ENCODE measurements around the gene LRTM2.

Gene LRTM2

GRCh38 chr12:1830401-1830845 is 10.1 kb downstream of the LRTM2 start:
- DNase-seq (ENCODE audit: extremely low spot score) = no peak
- TF ChIP-seq L3MBTL2 (conservative IDR thresholded peaks at IDR 0.05) (no peak), FOXK2 (IDR thresholded peaks at IDR 0.05) (no peak), ZNF384 (IDR thresholded peaks at IDR 0.05) (no peak), ARNT (IDR thresholded peaks at IDR 0.05) (no peak), FOXM1 (IDR thresholded peaks at IDR 0.05; ENCODE audit: borderline replicate concordance) (no peak), ELF4 (IDR thresholded peaks at IDR 0.05) (no peak), SUZ12 (IDR thresholded peaks at IDR 0.05) (no peak), SP1 (IDR thresholded peaks at IDR 0.05) (no peak), TARDBP (IDR thresholded peaks at IDR 0.05) (no peak), FOXA1 (IDR thresholded peaks at IDR 0.05) (no peak), LEF1 (IDR thresholded peaks at IDR 0.05; ENCODE audit: borderline replicate concordance) (no peak), NFRKB (IDR thresholded peaks at IDR 0.05) (no peak), HDGF (IDR thresholded peaks at IDR 0.05; ENCODE audit: borderline replicate concordance) (no peak), CTBP1 (IDR thresholded peaks at IDR 0.05; ENCODE audit: borderline replicate concordance) (no peak), BHLHE40 (IDR thresholded peaks at IDR 0.05; ENCODE audit: borderline replicate concordance) (no peak)
- TF ChIP-seq, protein P1, sequence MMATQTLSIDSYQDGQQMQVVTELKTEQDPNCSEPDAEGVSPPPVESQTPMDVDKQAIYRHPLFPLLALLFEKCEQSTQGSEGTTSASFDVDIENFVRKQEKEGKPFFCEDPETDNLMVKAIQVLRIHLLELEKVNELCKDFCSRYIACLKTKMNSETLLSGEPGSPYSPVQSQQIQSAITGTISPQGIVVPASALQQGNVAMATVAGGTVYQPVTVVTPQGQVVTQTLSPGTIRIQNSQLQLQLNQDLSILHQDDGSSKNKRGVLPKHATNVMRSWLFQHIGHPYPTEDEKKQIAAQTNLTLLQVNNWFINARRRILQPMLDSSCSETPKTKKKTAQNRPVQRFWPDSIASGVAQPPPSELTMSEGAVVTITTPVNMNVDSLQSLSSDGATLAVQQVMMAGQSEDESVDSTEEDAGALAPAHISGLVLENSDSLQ (IDR thresholded peaks at IDR 0.05) = no peak
- POLR2A ChIA-PET = no interaction called here
- CTCF ChIA-PET = no interaction called here

- DNase-seq (ENCODE audit: extremely low spot score) = no peak
- CTCF ChIA-PET = interaction anchor here (0.6 kb wide), 1 partner anchor 1227 kb away, joined by 3 read pairs; no protein-coding TSS in a partner anchor
- TF ChIP-seq CTBP1 (IDR thresholded peaks at IDR 0.05; ENCODE audit: borderline replicate concordance) = no peak
- no peak for TF ChIP-seq ARNT (IDR thresholded peaks at IDR 0.05)
- no peak for TF ChIP-seq SUZ12 (IDR thresholded peaks at IDR 0.05)
- TF ChIP-seq HDGF (IDR thresholded peaks at IDR 0.05; ENCODE audit: borderline replicate concordance) = no peak
- no peak for TF ChIP-seq NFRKB (IDR thresholded peaks at IDR 0.05)
- no peak for TF ChIP-seq TARDBP (IDR thresholded peaks at IDR 0.05)
- TF ChIP-seq, protein P1 (IDR thresholded peaks at IDR 0.05) = no peak; the same call in 1 of the 2 replicates
- TF ChIP-seq FOXM1 (IDR thresholded peaks at IDR 0.05; ENCODE audit: borderline replicate concordance) = no peak
- TF ChIP-seq ZNF384 (IDR thresholded peaks at IDR 0.05) = no peak
- TF ChIP-seq FOXK2 (IDR thresholded peaks at IDR 0.05) = no peak
- TF ChIP-seq BHLHE40 (IDR thresholded peaks at IDR 0.05; ENCODE audit: borderline replicate concordance) = no peak
- no peak for TF ChIP-seq ELF4 (IDR thresholded peaks at IDR 0.05)
- TF ChIP-seq SP1 (IDR thresholded peaks at IDR 0.05) = no peak
- TF ChIP-seq L3MBTL2 (conservative IDR thresholded peaks at IDR 0.05) = no peak
- TF ChIP-seq LEF1 (IDR thresholded peaks at IDR 0.05; ENCODE audit: borderline replicate concordance) = no peak
- no peak for TF ChIP-seq FOXA1 (IDR thresholded peaks at IDR 0.05)
- POLR2A ChIA-PET = no interaction called here
Measured at GRCh38 chr12:1830981-1831963, 10.9 kb downstream of the LRTM2 start.

GRCh38 chr12:1832801-1833595 is 12.6 kb downstream of the LRTM2 start:
- ChIA-PET CTCF (no interaction called here), POLR2A (no interaction called here)
- TF ChIP-seq ZNF384 (IDR thresholded peaks at IDR 0.05) (no peak), ARNT (IDR thresholded peaks at IDR 0.05) (no peak), FOXM1 (IDR thresholded peaks at IDR 0.05; ENCODE audit: borderline replicate concordance) (no peak), FOXK2 (IDR thresholded peaks at IDR 0.05) (no peak), ELF4 (IDR thresholded peaks at IDR 0.05) (no peak), TARDBP (IDR thresholded peaks at IDR 0.05) (no peak), L3MBTL2 (conservative IDR thresholded peaks at IDR 0.05) (no peak), HDGF (IDR thresholded peaks at IDR 0.05; ENCODE audit: borderline replicate concordance) (no peak), SUZ12 (IDR thresholded peaks at IDR 0.05) (no peak)
- DNase-seq (ENCODE audit: extremely low spot score) = no peak

DNA sequence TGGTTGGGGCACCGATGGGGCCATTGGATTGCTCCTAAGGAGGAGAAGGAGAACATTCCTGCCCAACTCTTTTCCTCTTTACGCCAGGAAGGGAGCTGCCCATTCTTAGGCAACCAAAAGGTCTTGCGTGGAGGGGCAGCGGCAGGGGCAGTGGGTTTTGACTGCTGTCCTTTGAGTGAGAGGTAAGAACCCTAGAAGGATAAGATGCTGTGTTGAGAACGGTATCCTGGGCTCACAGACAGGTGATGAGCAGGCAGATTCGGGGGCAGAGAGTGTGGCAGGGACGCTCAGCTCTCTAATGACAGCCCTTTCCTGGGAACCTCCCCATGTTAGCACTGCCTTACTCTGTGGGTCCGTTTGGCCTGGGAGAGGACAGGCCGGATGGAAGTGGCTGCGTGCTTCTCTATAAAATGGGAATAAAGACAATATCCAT is 13.2 kb downstream of the LRTM2 start:
- ChIA-PET POLR2A (no interaction called here), CTCF (no interaction called here)
- no peak for TF ChIP-seq ARNT (IDR thresholded peaks at IDR 0.05)
- no peak for TF ChIP-seq HDGF (IDR thresholded peaks at IDR 0.05; ENCODE audit: borderline replicate concordance)
- TF ChIP-seq FOXK2 (IDR thresholded peaks at IDR 0.05) = no peak
- no peak for TF ChIP-seq SP1 (IDR thresholded peaks at IDR 0.05)
- no peak for TF ChIP-seq FOXM1 (IDR thresholded peaks at IDR 0.05; ENCODE audit: borderline replicate concordance)
- no peak for TF ChIP-seq ELF4 (IDR thresholded peaks at IDR 0.05)
- TF ChIP-seq L3MBTL2 (conservative IDR thresholded peaks at IDR 0.05) = no peak
- TF ChIP-seq, protein P1 (IDR thresholded peaks at IDR 0.05) = no peak
- no peak for TF ChIP-seq LEF1 (IDR thresholded peaks at IDR 0.05; ENCODE audit: borderline replicate concordance)
- no peak for TF ChIP-seq SUZ12 (IDR thresholded peaks at IDR 0.05)
- TF ChIP-seq NFRKB (IDR thresholded peaks at IDR 0.05) = no peak
- no peak for TF ChIP-seq BHLHE40 (IDR thresholded peaks at IDR 0.05; ENCODE audit: borderline replicate concordance)
- no peak for TF ChIP-seq TARDBP (IDR thresholded peaks at IDR 0.05)
- TF ChIP-seq FOXA1 (IDR thresholded peaks at IDR 0.05) = no peak
- no peak for TF ChIP-seq CTBP1 (IDR thresholded peaks at IDR 0.05; ENCODE audit: borderline replicate concordance)
- TF ChIP-seq ZNF384 (IDR thresholded peaks at IDR 0.05) = no peak
- DNase-seq (ENCODE audit: extremely low spot score) = no peak
